GM08714 (cell line): Measurements from ENCODE around the gene ZXDC.

Experiments used
- H3K4me3 ChIP-seq: fragments of 200-500 bp; sonication (Bioruptor generic); 2 replicates; pipeline ENCODE4 v1.5.1; 2014; ENCODE audit warnings: mild to moderate bottlenecking, low read length, inconsistent platforms
- ZNF274 ChIP-seq: IDR thresholded peaks from 2 replicates; pipeline ENCODE4 v1.6.1; 2012; ENCODE audit warnings: mild to moderate bottlenecking, low read depth, low read length

ZXDC gene

DNA sequence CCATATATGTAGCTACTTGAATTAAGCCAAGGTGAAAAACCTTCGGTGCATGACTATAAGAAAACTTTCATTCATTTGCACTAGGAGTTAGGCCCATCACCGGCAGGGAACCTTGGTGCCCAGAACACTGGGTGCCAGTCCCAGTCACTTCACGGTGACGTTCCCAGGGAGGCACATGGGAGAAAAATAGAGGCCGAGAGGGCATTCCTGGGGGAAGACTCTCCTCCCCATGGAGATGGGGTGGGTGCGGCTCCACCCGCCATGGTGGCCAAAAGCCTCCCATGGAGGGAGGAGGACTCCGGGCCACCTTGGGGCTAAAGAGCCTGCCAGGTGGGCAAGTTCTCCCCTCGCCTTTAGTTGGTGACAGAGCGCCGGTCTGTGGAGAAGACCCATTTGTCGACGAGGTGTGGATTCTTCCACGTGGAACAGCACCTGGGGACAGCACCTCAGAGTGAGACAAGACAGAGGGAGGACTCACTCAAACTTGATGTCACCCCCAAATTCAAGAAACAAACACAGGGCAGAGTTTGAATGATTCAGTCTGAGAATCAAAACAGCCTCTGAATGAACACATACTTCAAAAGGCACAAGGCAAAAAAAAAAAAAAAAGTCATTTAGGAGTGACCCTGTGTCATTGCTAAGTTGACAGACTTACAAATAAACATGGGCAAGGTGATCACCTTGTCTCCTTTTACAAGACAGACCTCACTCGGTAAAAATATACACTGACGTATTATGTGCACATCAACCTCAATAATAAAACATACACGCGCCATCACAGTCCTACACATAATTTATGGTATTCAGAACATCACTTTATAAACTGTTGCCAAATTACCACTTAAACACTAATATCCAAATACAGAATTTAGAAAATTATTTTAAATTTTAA lies 38.6 kb downstream of the ZXDC start:
- TF ChIP-seq ZNF274, result no peak
- no peak overlapping the region for H3K4me3 ChIP-seq

DNA sequence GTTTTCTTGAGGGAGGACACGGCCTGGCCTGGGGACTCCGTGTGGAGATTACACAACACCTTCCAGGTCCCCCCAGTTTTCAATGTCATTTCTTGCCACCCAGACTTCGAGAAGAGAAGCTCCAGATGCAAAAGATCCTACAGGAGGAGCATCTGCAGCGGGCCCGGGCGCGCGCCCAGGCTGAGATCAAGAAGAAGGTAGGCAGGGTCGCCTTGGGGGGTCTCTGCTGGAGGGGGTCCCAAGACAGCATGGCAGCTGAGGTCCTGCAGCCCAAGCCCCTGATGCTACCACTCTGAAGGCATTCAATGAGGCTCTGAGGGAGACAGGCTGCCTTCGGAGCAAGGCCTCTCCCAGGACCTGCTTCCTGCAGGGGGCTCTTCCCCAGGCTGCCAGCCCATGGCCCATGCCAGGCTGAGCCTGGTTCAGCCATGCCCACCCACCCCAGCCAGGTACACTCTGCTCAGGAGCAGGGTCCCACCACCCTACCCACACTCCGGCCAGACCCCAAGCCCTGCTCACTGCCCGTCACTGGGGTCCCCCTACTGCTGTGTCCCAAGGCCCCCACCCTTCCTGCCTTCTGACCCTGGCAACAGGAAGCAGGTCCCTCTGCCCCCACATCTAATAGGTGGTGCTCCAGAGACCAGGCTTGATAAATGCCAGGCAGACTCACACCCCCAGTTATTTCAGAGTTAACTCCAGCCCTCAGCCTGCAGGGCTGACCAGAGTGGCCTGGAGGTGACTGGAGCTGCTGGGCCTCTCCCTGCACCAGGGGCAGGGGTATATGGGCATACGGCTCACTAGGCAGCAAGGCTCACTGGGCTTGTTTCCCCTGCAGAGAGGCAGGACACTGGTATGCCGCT lies 40.0 kb downstream of the ZXDC start:
- TF ChIP-seq ZNF274, result no peak
- no peak overlapping the region for H3K4me3 ChIP-seq

DNA sequence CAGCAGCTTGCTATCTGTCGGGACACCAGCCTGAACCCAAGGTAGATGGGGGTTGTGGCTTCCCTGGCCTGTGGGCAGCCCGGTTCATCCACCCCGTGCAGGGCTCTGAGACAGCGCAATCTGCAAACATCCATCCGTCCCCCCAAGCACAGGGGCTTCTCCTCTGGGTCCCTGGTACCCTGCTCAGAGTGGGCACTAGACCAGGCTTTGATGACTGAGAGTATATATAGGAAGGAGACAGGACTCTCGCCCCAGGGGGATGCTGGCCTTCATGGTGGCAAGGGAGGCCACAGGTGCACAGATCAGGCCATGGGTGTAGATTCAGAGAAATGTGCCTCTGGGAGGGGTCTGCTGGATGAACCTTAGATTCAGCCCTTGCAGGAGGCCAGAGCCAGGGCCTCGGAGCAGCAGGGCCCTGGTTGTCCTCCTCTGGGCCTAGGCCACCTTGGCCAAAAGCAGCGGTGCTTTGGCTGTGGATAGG lies 40.7 kb downstream of the ZXDC start:
- H3K4me3 ChIP-seq, result no peak overlapping the region
- TF ChIP-seq ZNF274, result no peak

DNA sequence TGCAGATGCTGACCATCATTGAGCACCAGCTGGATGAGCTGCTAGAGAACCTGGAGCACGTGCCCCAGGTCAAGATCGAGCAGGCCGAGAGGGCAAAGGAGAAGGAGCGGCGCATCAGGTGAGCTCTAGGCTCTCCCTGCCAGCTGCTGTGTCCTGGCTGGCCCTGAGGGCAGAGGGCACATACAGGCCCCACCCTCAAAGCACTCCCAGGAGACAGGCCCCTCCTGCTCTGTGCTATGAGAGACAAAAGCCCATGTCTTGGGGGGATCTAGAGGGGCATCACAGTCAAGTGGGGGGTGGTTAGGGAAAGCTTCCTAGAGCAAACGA lies 41.5 kb downstream of the ZXDC start:
- no peak overlapping the region for H3K4me3 ChIP-seq
- TF ChIP-seq ZNF274, result no peak

DNA sequence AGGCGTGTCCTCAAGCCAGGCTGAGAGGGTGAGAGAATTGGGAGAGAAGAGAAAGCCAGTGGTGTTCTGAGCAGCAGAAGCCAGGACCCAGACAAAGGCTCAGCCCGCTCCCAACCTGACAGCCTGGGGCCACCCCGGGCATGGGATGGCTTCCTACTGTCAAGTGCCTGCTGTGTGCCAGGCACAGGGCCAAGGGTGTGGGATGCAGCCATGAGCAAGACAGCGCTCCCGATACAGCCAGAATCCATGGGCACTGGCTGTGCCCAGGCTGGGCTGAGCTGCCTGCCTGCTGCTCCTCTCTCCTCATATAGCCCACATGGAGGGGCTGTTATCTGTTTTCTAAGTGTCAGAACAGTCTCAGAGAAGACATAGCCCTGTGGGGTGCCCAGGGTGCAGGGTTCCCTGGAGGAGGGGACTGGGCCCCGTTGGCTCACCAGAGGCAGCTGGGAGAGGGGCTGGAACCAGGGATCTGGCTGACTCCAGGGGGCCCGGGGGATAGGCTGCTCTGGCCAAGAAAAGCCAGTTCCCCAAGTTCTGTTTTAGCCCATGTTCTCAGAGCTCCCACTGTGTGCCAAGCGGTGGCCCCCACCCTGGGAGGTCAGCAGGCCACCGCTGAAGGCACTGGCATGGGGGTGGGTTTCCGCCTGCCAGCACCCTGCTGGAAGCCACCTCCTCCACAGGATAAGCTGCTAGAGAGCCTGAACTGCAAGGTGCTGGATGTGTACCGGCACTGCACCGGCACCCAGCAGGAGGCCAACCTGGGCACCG lies 42.0 kb downstream of the ZXDC start:
- no peak overlapping the region for H3K4me3 ChIP-seq
- no peak for TF ChIP-seq ZNF274

DNA sequence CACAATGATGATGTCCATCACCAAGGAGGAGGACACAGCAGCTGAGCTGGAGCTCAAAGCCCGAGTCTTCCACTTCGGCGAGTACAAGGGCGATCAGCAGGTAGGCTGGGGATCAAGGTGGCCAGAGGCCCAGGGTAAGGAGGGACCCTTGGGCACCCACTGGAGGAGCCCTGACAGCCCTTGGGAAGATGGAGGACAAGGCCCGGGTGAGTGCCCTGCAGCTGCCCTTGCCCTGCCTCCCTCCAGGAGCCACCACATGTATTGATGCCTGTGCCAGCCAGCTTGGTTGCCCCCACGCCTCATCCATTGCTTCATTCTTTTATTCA lies 42.6 kb downstream of the ZXDC start:
- H3K4me3 ChIP-seq, result no peak overlapping the region
- no peak for TF ChIP-seq ZNF274

DNA sequence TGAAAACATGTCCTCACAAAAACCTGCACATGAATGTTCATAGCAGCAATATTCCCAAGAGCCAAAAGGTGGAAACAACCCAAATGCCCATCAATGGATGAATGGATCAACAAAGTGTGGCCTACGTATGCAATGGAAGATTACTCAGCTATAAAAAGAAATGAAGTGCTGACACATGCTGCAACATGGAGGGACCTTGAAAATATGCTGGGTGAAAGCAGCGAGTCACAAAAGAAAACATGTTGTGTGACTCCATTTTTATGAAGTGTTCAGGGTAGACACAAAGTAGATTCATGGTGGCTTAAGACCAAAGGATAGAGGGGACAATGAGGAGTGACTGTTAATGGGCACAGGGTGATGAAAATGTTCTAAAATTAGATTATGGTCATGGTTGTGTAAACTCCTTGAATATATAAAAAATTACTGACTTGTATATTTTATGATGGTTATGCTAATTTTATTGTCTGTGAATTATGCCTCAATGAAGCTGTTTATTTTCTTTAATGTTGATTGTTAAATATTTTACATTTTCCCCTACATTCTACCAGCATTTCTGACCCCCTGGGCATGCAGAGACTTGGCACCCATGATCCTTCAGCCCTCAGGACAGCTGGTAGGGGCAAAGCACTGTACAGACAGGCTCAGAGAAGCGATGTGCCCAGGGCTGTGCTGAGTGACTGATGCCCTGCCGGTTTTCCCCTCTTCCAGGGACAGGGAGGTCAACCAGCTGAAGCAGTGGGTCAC lies 43.2 kb downstream of the ZXDC start:
- no peak for TF ChIP-seq ZNF274
- H3K4me3 ChIP-seq, result no peak overlapping the region

DNA sequence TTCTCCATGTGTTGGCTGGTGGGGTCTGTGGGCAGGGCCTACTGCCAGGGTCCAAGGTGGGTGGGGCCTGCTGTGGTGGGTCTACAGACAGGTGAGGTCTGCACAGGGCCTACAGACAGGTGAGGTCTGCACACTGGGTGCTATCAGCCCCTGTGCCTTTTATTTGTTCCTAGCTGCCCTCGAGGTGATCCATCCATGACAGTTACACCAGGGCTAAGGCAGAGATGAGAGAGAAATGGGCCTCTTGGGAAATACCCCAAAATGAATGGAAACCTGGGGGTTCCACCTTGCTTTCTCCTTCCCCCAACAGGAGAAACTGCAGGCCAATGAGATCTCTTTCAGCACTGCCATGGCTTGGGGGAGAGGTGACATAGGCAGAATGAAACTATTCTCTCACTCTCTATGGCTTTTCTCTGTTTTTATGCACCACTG lies 44.6 kb downstream of the ZXDC start:
- no peak for TF ChIP-seq ZNF274
- no peak overlapping the region for H3K4me3 ChIP-seq

DNA sequence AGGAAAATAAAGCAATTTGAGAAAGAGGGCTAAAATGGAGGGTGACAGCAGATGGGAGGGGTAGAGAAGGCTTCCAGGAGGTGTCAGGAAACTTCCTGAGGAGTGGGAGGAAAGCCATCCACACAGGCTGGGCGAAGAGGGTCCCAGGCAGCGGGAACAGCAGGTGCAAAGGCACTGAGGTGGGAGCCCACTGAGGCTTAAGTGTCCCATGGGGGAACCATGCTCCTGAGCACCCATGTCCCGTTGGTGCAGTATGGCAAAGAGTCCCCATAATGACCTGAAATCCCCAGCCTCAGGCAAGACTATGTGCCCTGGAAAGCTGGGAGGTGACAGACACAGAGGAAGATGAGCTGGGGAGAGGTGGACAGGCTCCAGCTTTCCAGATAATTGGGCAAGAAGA lies 50.9 kb downstream of the ZXDC start:
- no peak for TF ChIP-seq ZNF274

DNA sequence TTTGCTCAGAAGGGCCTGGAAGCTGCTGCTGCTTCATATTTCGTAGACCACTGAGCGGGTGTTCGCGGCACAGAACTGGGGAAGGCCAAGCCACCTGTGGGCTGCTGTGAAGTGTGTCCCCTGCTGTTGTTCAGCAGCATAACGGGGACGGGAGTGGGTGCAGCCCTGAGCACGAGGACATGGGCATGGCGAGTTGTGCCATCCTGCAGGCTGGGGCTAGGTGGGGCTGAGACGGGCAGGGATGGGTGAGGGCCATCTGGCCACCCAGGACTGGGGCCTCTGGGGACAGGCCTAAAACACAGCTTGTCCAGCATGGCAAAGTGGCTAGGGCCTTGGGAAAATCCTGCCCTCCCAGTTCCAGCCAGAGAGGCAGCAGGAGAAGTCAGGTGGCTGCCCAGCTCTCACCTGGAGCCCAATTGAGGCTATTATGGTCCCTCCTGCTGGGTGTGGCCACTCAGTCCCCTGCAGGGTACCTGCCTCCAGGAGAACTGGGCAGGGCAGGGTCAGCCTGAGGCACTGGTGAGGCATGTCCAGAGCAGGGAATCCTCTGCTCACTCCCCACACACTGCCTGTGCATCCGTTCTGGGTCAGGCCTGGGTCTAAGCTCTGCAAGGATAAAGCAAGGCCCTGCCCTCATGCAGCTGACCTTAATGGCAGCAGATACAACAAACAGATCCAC lies 51.5 kb downstream of the ZXDC start:
- H3K4me3 ChIP-seq, result no peak overlapping the region
- TF ChIP-seq ZNF274, result no peak

More for the DNA sequence above, 50.9 kb downstream of the ZXDC start:
- H3K4me3 ChIP-seq, result no peak overlapping the region

DNA sequence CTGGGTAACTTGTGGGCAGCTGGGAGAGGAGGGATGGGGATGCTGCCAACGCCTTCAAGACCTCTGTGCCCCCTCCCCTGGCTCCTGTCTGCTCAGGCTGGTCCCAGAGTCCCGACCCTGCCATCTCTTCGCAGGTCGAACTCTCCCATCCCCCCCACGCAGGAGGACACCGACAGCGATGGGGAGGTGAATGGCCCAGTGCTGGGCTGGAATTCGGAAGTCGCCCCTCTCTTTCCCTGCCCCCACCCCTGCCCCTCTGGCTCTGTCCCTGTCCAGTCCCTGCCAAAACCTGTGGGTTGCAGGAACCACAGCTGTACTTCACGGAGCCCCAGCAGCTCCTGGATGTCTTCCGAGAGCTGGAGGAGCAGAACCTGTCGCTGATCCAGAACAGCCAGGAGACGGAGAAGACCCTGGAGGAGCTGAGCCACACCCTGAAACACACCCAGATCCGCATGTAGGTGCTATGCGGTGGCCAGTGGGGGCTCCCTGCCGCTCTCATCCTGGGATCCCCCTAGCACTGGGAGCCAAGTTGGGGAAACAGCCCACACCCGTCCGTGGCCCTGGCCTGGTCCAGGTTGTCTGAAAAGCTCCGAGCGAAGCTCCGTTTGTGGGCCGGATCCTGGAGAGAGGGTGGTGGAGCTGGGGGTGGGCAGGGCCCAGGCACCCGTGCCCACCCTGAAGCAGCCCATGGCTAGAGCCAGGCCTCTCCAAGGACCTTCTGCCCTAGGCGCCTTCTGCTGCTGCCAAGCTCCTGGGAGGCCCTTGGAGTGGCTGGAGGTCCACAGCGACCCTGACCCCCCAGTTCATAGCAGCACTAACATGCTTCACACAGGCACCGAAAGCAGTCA lies 52.3 kb downstream of the ZXDC start:
- H3K4me3 ChIP-seq, result no peak overlapping the region
- TF ChIP-seq ZNF274, result no peak

DNA sequence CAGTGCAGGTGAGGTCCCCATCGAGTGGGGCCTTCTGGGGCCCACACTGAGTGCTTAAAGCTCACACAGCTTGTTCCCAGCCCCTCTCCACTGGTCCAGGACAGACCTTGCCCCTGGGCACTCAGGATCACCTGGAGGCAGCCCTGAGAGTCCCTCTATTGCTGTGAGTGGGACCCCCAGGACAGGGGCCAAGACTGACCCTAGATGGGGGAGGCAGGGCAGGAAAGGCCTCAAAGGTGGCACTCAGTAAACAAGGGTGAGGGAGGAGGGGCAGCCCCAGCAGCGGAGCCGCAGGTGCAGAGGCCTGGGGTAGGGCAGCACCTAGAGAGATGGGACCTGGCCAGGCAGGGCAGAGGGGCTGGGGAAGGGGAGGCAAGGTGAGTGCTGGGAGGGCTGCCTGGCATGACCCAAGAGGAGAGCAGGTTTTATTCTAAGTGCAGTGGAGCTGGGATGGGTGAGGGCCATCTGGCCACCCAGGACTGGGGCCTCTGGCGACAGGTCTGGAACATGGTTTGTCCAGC lies 53.1 kb downstream of the ZXDC start:
- H3K4me3 ChIP-seq, result no peak overlapping the region
- no peak for TF ChIP-seq ZNF274

DNA sequence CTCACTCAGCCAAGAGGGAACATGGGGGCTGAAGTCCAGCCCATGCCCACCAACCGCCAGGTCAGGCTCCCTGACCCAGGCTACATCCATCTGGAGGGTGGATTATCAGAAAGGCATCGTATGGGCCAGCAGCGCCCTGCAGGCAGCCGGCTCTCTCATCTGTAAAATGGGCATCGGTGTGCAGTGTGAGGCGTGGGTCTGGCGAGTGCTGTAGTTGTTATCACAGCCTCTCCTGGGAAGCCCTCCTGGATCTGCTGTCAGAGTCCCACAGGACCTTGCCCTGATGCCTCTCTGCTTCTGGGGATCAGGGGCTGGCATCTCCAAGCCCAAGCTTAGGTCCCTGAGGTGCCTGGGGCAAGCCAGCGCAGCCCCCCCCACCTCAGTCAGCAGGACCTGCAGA lies 53.6 kb downstream of the ZXDC start:
- TF ChIP-seq ZNF274, result no peak

More for the DNA sequence above, 53.6 kb downstream of the ZXDC start:
- H3K4me3 ChIP-seq, result no peak overlapping the region
